NCI-H2029 (cell line): ENCODE results near the gene FAM124B.

Experiments used
- DNase-seq: peaks from one replicate; lab custom pipeline; 2025; lab: John Stamatoyannopoulos, UW

The FAM124B gene

GRCh38 chr2:224335991-224336390 lies 65.9 kb downstream of the FAM124B start:
- DNase-seq = no peak

GRCh38 chr2:224334726-224335125 lies 67.2 kb downstream of the FAM124B start:
- no peak for DNase-seq

- DNase-seq = no peak
Measured at GRCh38 chr2:224333726-224334482, 68.0 kb downstream of the FAM124B start.

- no peak for DNase-seq
Measured at GRCh38 chr2:224331698-224332097, 70.2 kb downstream of the FAM124B start.

GRCh38 chr2:224328798-224329197 lies 73.1 kb downstream of the FAM124B start:
- no peak for DNase-seq
